VCaP (cell line): Measurements from ENCODE around the gene IGFBP3.

Source experiments
- H3K27ac ChIP-seq: fragments of 450-650 bp; 2 replicates; pipeline ENCODE4 v1.5.1; 2017
- TF ChIP-seq, protein P1 (sequence below): fragments of 450-650 bp; conservative IDR thresholded peaks from 2 replicates; pipeline ENCODE4 v1.5.1; 2017; ENCODE audit warnings: mild to moderate bottlenecking, moderate library complexity

Gene IGFBP3

DNA sequence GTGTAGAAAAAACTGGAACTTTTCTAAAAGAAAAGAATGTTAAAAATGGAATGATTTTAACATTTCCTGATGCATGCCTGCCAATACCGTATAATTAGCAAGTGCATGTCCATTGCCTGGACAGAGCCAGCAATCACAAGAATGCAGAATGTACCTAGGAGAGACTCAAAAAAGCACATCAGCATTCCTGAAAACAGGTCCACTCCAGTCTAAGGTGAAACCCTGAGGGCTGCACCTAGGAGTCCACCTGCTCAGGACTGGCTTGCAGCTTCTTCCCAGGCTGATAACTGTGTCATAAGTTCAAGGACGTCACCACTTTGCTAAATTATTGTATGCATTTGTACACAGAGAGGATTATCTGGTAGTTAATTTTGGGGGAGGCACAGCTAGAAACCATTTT is 53.6 kb downstream of the IGFBP3 start:
- TF ChIP-seq, protein P1, sequence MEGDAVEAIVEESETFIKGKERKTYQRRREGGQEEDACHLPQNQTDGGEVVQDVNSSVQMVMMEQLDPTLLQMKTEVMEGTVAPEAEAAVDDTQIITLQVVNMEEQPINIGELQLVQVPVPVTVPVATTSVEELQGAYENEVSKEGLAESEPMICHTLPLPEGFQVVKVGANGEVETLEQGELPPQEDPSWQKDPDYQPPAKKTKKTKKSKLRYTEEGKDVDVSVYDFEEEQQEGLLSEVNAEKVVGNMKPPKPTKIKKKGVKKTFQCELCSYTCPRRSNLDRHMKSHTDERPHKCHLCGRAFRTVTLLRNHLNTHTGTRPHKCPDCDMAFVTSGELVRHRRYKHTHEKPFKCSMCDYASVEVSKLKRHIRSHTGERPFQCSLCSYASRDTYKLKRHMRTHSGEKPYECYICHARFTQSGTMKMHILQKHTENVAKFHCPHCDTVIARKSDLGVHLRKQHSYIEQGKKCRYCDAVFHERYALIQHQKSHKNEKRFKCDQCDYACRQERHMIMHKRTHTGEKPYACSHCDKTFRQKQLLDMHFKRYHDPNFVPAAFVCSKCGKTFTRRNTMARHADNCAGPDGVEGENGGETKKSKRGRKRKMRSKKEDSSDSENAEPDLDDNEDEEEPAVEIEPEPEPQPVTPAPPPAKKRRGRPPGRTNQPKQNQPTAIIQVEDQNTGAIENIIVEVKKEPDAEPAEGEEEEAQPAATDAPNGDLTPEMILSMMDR: no peak
- H3K27ac ChIP-seq: no peak overlapping the region

DNA sequence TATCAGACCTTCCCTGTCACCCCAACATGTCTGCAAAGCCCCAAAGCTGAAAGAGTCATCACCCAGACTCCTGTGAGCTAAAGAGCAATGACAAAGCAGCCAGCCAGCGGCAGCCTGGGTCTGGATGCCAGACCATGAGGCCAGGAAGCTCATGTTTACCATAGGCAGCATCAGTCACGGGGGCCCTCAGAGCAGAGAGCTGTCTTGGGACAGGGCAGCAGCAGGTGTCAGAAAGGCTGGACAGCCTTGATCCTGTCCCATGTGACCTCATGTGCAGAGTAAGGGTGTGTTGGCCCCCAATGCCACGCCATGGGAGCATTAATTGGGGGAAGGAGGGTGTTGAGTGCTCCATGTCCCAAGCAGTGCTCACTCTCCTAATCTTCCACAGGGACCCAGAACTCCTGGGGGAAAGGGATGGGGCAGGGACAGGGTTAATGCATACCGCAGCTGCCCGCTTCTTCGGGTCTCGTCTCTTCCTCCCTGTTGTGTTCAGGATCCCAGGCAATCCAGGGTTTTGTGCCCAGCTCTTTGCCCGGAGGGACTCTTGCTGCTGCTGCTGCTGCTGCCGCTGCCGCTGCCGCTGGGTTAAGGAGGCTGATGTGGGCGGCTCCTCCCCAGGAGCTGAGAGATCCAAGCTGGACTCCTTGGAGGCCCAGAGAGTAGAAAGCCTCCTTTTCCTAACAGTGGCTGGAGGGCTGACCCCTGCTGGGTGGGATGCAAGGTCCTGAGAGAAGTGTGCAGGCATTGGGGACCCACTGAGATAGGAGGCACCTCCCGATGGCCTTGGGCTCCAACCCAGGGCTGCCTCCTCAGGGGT is 55.3 kb downstream of the IGFBP3 start:
- no peak overlapping the region for H3K27ac ChIP-seq
- TF ChIP-seq, protein P1: no peak

DNA sequence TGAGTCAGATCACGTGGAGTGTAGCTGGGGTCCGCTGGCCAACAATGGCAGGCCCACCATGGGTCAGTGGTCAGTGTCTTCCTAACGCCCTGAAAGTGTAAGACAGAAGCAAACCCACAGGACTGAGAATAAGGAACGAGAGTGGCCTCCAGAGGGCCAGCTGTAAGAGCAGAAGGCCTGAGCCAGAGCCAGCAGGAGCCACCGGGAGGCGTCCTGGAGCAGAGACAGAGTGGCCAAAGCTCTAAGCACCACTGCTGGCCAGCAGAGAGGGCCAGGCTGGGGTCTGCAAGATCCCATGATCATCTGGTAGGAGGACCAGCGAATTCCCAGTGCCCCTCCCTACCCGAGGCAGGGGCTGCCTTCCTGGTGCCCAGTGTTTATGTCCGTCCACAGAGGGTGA is 57.4 kb downstream of the IGFBP3 start:
- no peak overlapping the region for H3K27ac ChIP-seq
- TF ChIP-seq, protein P1: no peak
